Measurements from ENCODE around the gene POLL.
"Not testable (repeated sequence)": the region's sequence is repeated elsewhere in the genome, so short reads cannot be mapped to it uniquely, and the experiment has no call there.

Gene POLL

DNA sequence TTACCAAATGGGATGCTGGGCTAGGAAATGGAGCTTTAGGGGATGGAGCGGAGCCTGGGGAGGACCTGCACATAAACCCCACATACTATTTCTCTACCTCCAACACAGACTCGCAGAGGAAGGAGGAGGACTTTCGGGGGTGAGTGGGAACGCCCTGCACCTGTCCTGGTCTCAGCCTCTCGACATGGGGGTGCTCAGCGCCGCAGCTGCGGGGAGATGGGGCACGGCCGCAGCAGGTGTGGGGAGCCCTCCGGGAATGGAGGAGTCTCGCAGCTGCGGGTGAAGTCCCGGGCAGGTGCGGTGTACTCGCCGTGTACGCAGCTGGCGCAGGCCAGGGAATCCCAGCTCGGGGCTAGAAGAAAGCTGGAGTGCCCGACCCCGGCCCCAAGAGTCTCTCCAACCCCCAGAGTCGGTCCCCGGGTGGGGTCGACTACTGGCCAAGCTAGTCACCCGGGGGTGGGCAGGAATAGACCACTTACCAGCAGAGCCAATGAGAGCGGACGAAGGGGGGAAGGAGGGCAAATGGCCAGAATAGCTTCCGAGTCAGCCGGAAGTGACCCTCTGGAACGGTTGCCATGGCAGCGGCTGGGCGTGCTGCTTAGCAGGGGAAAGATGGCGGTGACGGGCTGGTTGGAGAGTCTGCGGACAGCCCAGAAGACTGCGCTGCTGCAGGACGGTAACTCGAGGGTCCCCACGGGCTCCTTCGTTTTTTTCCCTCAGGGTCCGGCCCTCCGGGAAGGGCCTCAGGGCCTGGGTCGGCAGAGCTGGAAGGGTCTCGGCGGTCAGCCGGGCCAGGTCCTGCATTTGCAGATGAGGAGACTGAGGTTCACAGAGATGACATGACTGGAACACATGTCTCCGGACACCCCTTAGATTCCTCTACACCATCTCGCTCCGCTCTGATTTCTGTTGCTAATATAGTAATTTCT, at the start of gene POLL, which contains the start of gene DPCD:
Gene POLL, minus strand, starts transcription at position 533 of the 929 bp plus-strand sequence. CDS start 897 bp downstream, outside the sequence.
Gene DPCD, plus strand, starts transcription at position 597 of the 929 bp plus-strand sequence. Its CDS starts 16 bp downstream, at position 613.
- TF ChIP-seq, protein P1, sequence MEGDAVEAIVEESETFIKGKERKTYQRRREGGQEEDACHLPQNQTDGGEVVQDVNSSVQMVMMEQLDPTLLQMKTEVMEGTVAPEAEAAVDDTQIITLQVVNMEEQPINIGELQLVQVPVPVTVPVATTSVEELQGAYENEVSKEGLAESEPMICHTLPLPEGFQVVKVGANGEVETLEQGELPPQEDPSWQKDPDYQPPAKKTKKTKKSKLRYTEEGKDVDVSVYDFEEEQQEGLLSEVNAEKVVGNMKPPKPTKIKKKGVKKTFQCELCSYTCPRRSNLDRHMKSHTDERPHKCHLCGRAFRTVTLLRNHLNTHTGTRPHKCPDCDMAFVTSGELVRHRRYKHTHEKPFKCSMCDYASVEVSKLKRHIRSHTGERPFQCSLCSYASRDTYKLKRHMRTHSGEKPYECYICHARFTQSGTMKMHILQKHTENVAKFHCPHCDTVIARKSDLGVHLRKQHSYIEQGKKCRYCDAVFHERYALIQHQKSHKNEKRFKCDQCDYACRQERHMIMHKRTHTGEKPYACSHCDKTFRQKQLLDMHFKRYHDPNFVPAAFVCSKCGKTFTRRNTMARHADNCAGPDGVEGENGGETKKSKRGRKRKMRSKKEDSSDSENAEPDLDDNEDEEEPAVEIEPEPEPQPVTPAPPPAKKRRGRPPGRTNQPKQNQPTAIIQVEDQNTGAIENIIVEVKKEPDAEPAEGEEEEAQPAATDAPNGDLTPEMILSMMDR (conservative IDR thresholded peaks at IDR 0.05; ENCODE audit: low read length): no peak
- peak within 1 kb of the TSS; percentile 99 for H3K4me3 ChIP-seq (ENCODE audit: low read length)
- DNase-seq (ENCODE audit: low read depth): peak; percentile 93

DNA sequence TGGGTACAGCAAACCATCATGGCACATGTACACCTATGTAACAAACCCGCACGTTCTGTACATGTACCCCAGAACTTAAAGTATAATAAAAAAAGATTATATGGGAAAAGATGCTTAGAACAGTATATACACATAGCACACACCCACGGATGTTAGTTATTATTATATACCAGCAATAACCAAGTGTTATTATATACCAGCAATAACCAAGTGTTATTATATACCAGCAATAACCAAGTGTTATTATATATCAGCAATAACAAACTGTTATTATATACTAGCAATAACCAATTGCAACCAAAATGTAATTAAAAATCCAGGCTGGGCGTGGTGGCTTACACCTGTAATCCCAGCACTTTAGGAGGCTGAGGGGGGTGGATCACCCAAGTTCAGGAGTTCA, 45.5 kb upstream of the POLL start:
- not testable (repeated sequence) for DNase-seq (ENCODE audit: low read depth); H3K4me3 ChIP-seq (ENCODE audit: low read length)

DNA sequence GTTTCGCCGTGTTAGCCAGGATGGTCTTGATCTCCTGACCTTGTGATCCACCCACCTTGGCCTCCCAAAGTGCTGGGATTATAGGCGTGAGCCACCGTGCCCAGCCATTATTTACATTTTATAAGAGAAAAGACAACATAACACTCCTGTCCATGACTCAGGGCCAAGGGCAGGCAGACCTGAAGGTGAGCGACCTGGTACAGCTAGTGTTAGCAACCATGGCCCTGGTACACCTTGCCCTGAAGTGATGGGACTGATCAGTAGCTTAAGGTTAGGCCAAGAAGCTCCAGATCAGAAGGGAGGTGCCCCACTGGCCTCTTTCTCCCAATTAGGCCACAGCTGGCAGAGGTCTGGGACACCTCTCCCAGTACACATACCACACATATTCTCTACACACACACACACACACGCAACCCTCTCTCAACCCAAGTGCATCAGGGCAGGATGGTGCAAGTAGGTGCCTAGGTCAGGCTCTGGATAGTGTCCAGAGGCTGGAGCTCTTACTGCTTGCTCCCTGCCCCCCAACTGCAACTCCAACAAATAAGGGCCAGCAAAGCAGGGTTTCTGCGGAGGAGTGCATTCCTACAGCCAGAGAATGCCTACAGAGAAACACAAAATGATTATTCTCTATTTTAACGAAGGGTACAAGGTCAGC, 43.9 kb upstream of the POLL start:
- TF ChIP-seq, protein P1 (conservative IDR thresholded peaks at IDR 0.05; ENCODE audit: low read length): no peak
- no peak overlapping the region for H3K4me3 ChIP-seq (ENCODE audit: low read length)
- DNase-seq (ENCODE audit: low read depth): peak; percentile 27

DNA sequence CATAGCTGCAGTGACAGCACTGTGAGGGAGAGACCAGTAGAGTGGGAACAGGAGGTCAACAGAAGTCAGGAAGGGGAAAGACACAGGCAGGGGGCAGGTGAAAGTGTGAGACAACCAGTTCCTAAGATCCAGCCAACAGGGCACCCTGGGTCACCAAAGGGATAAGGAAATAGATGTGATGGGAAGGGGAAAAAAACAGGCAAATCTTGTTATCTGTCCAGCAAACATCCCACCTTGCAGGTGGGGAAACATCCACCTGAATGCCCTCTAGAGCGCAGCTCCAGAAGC, 42.5 kb upstream of the POLL start:
- TF ChIP-seq, protein P1 (conservative IDR thresholded peaks at IDR 0.05; ENCODE audit: low read length): no peak
- DNase-seq (ENCODE audit: low read depth): no peak
- H3K4me3 ChIP-seq (ENCODE audit: low read length): no peak overlapping the region

DNA sequence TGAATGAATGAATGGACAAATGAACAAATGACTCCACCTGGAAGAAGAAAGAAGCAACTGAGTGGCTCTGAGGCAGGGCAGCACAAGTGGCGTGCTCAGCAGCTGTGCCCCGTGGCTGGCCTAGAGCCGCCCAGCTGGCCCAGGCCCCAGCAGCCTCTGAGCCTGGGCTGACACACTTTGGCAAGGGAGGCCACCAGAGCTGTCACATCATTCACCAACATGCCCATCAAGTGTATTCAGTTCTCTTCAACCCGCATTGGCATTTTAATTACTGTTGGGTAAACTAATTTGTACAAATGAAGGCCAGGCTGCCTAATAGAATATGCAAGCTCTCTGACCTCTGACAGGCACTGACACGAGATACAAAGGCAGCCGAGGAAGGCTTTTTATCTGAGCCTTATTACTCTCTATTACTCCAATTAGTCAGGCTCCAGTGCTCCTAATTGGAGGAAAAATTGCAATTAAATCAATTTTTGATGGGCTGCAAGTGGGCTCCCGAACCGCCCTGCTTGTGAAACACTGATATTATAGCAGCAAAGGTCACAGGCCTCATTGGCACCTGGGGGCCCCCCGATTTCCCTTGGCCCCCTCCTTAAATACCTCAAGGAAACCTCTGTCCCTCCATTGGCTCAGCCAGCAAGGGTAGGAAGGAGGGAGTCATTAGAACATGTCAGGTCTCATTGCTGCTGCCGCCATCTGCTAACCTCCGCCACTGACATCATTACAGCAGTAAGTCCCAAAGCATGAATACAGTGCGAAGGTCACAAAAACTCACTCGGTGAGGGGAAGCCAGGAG, 42.0 kb upstream of the POLL start:
- no peak overlapping the region for H3K4me3 ChIP-seq (ENCODE audit: low read length)
- no peak for DNase-seq (ENCODE audit: low read depth)
- TF ChIP-seq, protein P1 (conservative IDR thresholded peaks at IDR 0.05; ENCODE audit: low read length): no peak

DNA sequence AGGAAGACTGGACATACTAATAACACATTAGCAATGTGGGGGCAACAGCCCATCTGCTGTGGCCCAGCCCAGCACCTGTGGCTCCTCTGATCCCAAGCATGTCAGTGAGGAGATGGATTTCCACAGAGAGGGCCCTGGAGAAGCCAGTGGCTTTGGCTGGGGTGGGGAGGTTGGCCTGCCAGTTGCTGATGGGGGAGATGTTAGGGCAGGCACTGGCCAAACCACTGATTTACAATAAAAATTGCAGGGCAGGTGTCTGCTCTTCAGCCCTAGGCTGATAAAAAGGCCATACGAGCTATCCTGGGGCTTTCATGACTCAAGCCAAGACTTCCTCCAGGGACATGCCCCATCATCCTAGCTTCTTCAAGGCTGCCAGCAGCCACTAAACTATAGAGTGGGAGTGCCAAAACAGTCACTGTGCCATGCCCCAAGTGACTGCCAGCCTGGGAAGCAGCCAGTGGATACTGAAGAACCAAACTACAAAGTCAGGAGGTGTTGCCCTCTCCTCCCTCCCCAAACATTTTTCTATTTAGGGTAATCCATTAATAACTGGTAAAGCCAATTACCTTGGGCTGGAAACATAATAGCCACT, 37.9 kb upstream of the POLL start:
- no peak overlapping the region for H3K4me3 ChIP-seq (ENCODE audit: low read length)
- no peak for DNase-seq (ENCODE audit: low read depth)
- TF ChIP-seq, protein P1 (conservative IDR thresholded peaks at IDR 0.05; ENCODE audit: low read length): no peak

All from AG10803 (cell line).